Lower leg skin (tissue), 3 donors: ENCODE results near the gene MAP3K5.

Experiments used
- CTCF ChIP-seq, 3 donors: fragments of 450-650 bp; IDR thresholded peaks; one replicate each; pipeline ENCODE4 v1.5.1; 2016; ENCODE audit warnings: antibody characterized with exemption in 3 of 3, mild to moderate bottlenecking in 3 of 3, moderate library complexity in 2 of 3
- POLR2A ChIP-seq, 2 donors: fragments of 450-650 bp; IDR thresholded peaks; one replicate each; pipeline ENCODE4 v1.6.1; 2016 to 2017; ENCODE audit warnings: antibody characterized with exemption in 2 of 2, mild to moderate bottlenecking in 1 of 2, moderate library complexity in 1 of 2

GRCh38 chr6:136717716-136717990 is 74.6 kb downstream of the MAP3K5 start:
- no peak for TF ChIP-seq CTCF (IDR thresholded peaks at IDR 0.05)
- TF ChIP-seq POLR2A (IDR thresholded peaks at IDR 0.05), result no peak
